A673 (cell line): ENCODE measurements around the gene DNMT3B. TPM values are rescaled to one million over a fixed set of nuclear protein-coding genes. Genes with fewer than 3 reads are reported as not detected.
A peak's percentile ranks its signal among the peaks of the same experiment; 100 is the strongest.

Experiments used
- BruUV-seq: library from RNA; stranded (reverse); fragments of 400-500 nt; replicated peaks from 2 replicates; lab custom pipeline; 2021; lab: Mats Ljungman, UMichigan
- CTCF ChIA-PET: fragments of 300-600 bp; sonication (Branson Sonifier 250); formaldehyde crosslinking; loops from one replicate; lab custom pipeline; 2022; ENCODE audit warnings: antibody characterized with exemption; lab: Charles Lee
- POLR2A ChIA-PET: fragments of 300-600 bp; sonication (Branson Sonifier 250); formaldehyde crosslinking; loops from one replicate; lab custom pipeline; 2022; ENCODE audit warnings: antibody characterized with exemption; ENCODE audit not compliant: low non-redundant PET; lab: Charles Lee
- DNase-seq: peaks from one replicate; pipeline ENCODE4 v3.0.0-alpha.2; 2015; ENCODE audit warnings: low spot score
- H3K27ac ChIP-seq: fragments of 200-600 bp; sonication (generic); 2 replicates; pipeline ENCODE4 v1.5.1; 2016; ENCODE audit warnings: mixed run types, low read depth, mild to moderate bottlenecking, mixed read lengths, antibody characterized with exemption, low read length; ENCODE audit not compliant: poor library complexity, severe bottlenecking
- H3K27me3 ChIP-seq: fragments of 200-600 bp; sonication (generic); replicated peaks from 2 replicates; pipeline ENCODE4 v1.6.1; 2017; ENCODE audit warnings: mixed run types, low read depth, mild to moderate bottlenecking, mixed read lengths, antibody characterized with exemption, low read length; ENCODE audit not compliant: insufficient read depth, poor library complexity
- H3K36me3 ChIP-seq: fragments of 200-600 bp; sonication (generic); 2 replicates; pipeline ENCODE4 v1.6.1; 2016; ENCODE audit warnings: mixed run types, mild to moderate bottlenecking, mixed read lengths, antibody characterized with exemption, low read length; ENCODE audit not compliant: insufficient read depth, poor library complexity, severe bottlenecking
- H3K4me1 ChIP-seq: fragments of 200-600 bp; sonication (generic); 2 replicates; pipeline ENCODE4 v1.6.1; 2017; ENCODE audit warnings: mixed run types, mild to moderate bottlenecking, mixed read lengths, antibody characterized with exemption, low read length; ENCODE audit not compliant: insufficient read depth, poor library complexity, severe bottlenecking
- H3K4me3 ChIP-seq: fragments of 200-600 bp; sonication (generic); 2 replicates; pipeline ENCODE4 v1.5.1; 2016; ENCODE audit warnings: low read depth, mixed run types, mild to moderate bottlenecking, mixed read lengths, low read length; ENCODE audit not compliant: poor library complexity, severe bottlenecking
- H3K9me3 ChIP-seq: fragments of 200-600 bp; sonication (generic); 2 replicates; pipeline ENCODE4 v1.6.1; 2016; ENCODE audit warnings: mixed run types, low read depth, mild to moderate bottlenecking, mixed read lengths, antibody characterized with exemption, low read length; ENCODE audit not compliant: poor library complexity, severe bottlenecking
- EZH2 ChIP-seq: fragments of 200-600 bp; sonication (generic); IDR thresholded peaks from 2 replicates; pipeline ENCODE4 v1.6.1; 2017; ENCODE audit warnings: borderline replicate concordance, low read depth, mild to moderate bottlenecking, mixed read lengths, antibody characterized with exemption, low read length; ENCODE audit not compliant: poor library complexity, severe bottlenecking
- intact Hi-C: fragments of 100-400 bp; cut with micrococcal nuclease; formaldehyde crosslinking; loops from one replicate; pipeline ENCODE4 v1.10.0; 2022; ENCODE audit not compliant: unreplicated experiment
- total RNA-seq: library from RNA; stranded (reverse); gene quantifications from 2 replicates; pipeline ENCODE4 v1.2.3, GENCODE V29; 2021
- TF ChIP-seq, protein P1 (sequence below): fragments of 300-800, 200-600 bp; sonication (generic); conservative IDR thresholded peaks from 2 replicates; pipeline ENCODE4 v1.5.1; 2017; ENCODE audit warnings: low read depth, mild to moderate bottlenecking, antibody characterized with exemption, low read length, moderate library complexity, mixed read lengths

DNMT3B gene
- total RNA-seq, 1 experiment from 2014 or later, result 3.8 TPM

DNA sequence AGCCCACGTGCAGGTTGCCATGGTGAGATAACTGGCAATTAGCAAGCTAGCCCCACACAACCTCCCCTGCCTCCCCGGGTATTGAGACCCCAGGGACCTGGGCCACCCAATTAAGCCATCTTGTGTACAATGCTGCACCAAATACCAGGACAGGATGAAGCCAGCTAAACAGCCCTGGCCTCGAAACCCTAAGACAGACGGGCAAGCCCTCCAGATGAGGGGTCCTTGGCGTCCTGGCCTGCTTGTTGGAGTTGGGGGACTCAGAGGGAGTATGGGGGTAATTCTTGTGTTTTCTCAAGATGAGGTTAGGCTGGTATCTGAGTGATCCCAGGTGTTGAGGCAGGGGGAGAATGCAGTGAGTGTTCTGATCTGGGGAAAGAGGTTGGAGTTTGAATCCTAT, 48.8 kb downstream of the DNMT3B start:
- TF ChIP-seq, protein P1, sequence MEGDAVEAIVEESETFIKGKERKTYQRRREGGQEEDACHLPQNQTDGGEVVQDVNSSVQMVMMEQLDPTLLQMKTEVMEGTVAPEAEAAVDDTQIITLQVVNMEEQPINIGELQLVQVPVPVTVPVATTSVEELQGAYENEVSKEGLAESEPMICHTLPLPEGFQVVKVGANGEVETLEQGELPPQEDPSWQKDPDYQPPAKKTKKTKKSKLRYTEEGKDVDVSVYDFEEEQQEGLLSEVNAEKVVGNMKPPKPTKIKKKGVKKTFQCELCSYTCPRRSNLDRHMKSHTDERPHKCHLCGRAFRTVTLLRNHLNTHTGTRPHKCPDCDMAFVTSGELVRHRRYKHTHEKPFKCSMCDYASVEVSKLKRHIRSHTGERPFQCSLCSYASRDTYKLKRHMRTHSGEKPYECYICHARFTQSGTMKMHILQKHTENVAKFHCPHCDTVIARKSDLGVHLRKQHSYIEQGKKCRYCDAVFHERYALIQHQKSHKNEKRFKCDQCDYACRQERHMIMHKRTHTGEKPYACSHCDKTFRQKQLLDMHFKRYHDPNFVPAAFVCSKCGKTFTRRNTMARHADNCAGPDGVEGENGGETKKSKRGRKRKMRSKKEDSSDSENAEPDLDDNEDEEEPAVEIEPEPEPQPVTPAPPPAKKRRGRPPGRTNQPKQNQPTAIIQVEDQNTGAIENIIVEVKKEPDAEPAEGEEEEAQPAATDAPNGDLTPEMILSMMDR, result no peak
- no peak for TF ChIP-seq EZH2
- no peak for DNase-seq
- Histone ChIP-seq H3K4me1 (peaks cover 7% of the 10 kb centered on the region), H3K27ac (no peak overlapping the region), H3K27me3 (no peaks in the 10 kb centered on the region), H3K9me3 (no peaks in the 10 kb centered on the region), H3K4me3 (no peak overlapping the region), H3K36me3 (no peaks in the 10 kb centered on the region)
- ChIA-PET CTCF (no interaction called here), POLR2A (no interaction called here)
- no TSS peak for BruUV-seq
- intact Hi-C loops, result no loop called here

DNA sequence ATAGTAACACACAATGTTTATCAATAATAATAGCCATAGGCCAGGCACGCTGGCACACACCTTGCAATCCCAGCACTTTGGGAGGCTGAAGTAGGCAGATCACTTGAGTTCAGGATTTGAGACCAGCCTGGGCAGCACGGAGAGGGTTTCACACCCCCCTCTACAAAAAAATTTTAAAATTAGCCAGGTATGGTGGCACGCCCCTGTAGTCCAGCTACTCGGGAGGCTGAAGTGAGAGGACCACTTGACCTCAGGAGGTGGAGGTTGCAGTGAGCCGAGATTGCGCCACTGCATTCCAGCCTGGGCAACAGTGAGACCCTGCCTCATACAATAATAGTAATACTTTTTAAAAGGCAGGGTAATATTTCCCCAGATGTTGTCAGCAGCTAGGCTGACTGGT, 49.7 kb downstream of the DNMT3B start:
- CTCF ChIA-PET, result no interaction called here

DNA sequence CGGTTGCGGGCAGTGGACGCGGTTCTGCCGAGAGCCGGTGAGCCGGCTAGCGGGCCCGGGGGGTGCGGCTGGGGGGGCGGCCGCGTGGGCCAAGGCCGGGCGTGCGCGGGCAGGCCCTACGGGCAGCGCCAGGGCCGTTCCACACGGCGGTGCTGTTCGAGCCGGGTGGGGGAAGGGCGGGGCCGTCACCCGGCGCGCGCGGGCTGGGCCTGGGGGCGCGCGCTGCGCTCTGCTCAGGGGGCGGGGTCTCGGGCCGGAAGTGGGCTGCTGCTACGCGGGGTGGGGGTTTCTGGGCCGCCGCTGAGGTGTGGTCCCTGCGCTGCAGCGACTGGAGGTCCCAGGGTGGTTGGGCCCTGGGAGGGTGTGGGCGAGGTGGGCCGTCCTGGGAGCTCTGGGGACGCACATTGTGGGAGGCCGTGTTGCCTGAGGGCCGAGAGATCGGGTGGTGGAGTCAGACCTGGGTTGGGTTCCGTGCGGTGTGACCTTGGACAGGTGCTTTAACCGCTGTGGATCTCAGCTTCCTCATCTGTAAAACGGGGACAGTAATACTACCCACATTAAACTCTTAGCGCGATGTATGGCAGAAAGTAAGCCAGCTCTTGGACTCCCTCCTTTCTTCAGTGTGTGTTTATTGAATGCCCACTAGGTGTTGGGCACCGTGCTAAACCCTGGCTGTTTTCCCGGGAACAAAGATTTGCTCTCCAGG, 58.0 kb downstream of the DNMT3B start:
- intact Hi-C loops, result loop anchor here (5.0 kb wide), 1 partner anchor 37 kb away; the partner anchor contains the start of gene EFCAB8

More for the DNA sequence above, 49.7 kb downstream of the DNMT3B start:
- BruUV-seq, result no TSS peak
- H3K4me1 ChIP-seq, result peaks cover 7% of the 10 kb centered on the region
- H3K36me3 ChIP-seq, result no peaks in the 10 kb centered on the region
- no peak overlapping the region for H3K4me3 ChIP-seq
- intact Hi-C loops, result no loop called here
- H3K27ac ChIP-seq, result no peak overlapping the region
- H3K27me3 ChIP-seq, result no peaks in the 10 kb centered on the region
- POLR2A ChIA-PET, result no interaction called here
- TF ChIP-seq, protein P1, result no peak
- TF ChIP-seq EZH2, result no peak
- no peak for DNase-seq
- H3K9me3 ChIP-seq, result no peaks in the 10 kb centered on the region

More for the DNA sequence above, 58.0 kb downstream of the DNMT3B start:
- H3K9me3 ChIP-seq, result no peaks in the 10 kb centered on the region
- no peaks in the 10 kb centered on the region for H3K27me3 ChIP-seq
- H3K4me1 ChIP-seq, result peaks cover 28% of the 10 kb centered on the region
- ChIA-PET POLR2A (interaction anchor here (0.7 kb wide), 2 partner anchors 32 to 454 kb away, joined by 3 to 7 read pairs; no protein-coding TSS in a partner anchor), CTCF (interaction anchor here (0.7 kb wide), 2 partner anchors 229 to 923 kb away, joined by 6 to 7 read pairs; no protein-coding TSS in a partner anchor)
- H3K27ac ChIP-seq, result peak overlapping the region; percentile 95
- peak; percentile 79 for DNase-seq
- TF ChIP-seq, protein P1, result no peak
- TF ChIP-seq EZH2, result no peak
- H3K36me3 ChIP-seq, result peaks cover 1% of the 10 kb centered on the region
- BruUV-seq, result TSS peak; percentile 45
- peak overlapping the region; percentile 93 for H3K4me3 ChIP-seq
